Measurements from ENCODE around the gene CLCA2. TPM values are rescaled to one million over a fixed set of nuclear protein-coding genes. Genes with fewer than 3 reads are reported as not detected.

The CLCA2 gene
- total RNA-seq, 1 donor from 2014 or later: 32.0 TPM

GRCh38 chr1:86430376-86430775 is 6.4 kb downstream of the CLCA2 start:
- no peak for DNase-seq

- no peak for DNase-seq
Observed at GRCh38 chr1:86434059-86434458, 10.1 kb downstream of the CLCA2 start.

- DNase-seq: no peak
Observed at GRCh38 chr1:86435327-86435726, 11.4 kb downstream of the CLCA2 start.

- DNase-seq: no peak
Observed at GRCh38 chr1:86436041-86436440, 12.1 kb downstream of the CLCA2 start.

GRCh38 chr1:86441581-86441980 is 17.6 kb downstream of the CLCA2 start:
- no peak for DNase-seq

GRCh38 chr1:86441997-86442396 is 18.0 kb downstream of the CLCA2 start:
- DNase-seq: no peak

GRCh38 chr1:86445919-86446318 is 21.9 kb downstream of the CLCA2 start:
- no peak for DNase-seq

- DNase-seq: no peak
Observed at GRCh38 chr1:86447198-86447790, 23.3 kb downstream of the CLCA2 start.

GRCh38 chr1:86448670-86449069 is 24.7 kb downstream of the CLCA2 start:
- DNase-seq: no peak

GRCh38 chr1:86449103-86449502 is 25.1 kb downstream of the CLCA2 start:
- DNase-seq: no peak

GRCh38 chr1:86450847-86451246 is 26.9 kb downstream of the CLCA2 start:
- DNase-seq: no peak

- no peak for DNase-seq
Observed at GRCh38 chr1:86453664-86454063, 29.7 kb downstream of the CLCA2 start.

GRCh38 chr1:86455073-86455472 is 31.1 kb downstream of the CLCA2 start:
- DNase-seq: no peak

GRCh38 chr1:86460998-86461397 is 37.0 kb downstream of the CLCA2 start:
- no peak for DNase-seq

GRCh38 chr1:86461482-86461881 is 37.5 kb downstream of the CLCA2 start:
- DNase-seq: no peak

- no peak for DNase-seq
Observed at GRCh38 chr1:86464819-86465218, 40.8 kb downstream of the CLCA2 start.

- no peak for DNase-seq
Observed at GRCh38 chr1:86466109-86466844, 42.3 kb downstream of the CLCA2 start.

GRCh38 chr1:86466986-86467385 is 43.0 kb downstream of the CLCA2 start:
- no peak for DNase-seq

- no peak for DNase-seq
Observed at GRCh38 chr1:86468501-86468977, 44.6 kb downstream of the CLCA2 start, which contains the start of gene CLCA1. TSS of gene CLCA1 (plus strand) at chr1:86468927. CDS start at chr1:86468972, 45 bp downstream.

GRCh38 chr1:86470859-86471258 is 46.9 kb downstream of the CLCA2 start:
- no peak for DNase-seq

- DNase-seq: peak; percentile 16
Observed at GRCh38 chr1:86471291-86471690, 47.3 kb downstream of the CLCA2 start.

- DNase-seq: no peak
Observed at GRCh38 chr1:86472152-86472551, 48.2 kb downstream of the CLCA2 start.

- no peak for DNase-seq
Observed at GRCh38 chr1:86472767-86473166, 48.8 kb downstream of the CLCA2 start.

- DNase-seq: peak; percentile 32
Observed at GRCh38 chr1:86477256-86477655, 53.3 kb downstream of the CLCA2 start.

Data from skin of body (tissue), 2 donors.